Activated T-helper 1 cell treated with anti-CD3 and anti-CD28 coated beads, Interleukin-12 subunit alpha, Interleukin-12 subunit beta, Interleukin-2, Interleukin-4 antibody, amounts not matched to agents 30 ng/mL and 10 ng/mL and 1 ng/mL, durations not matched to agents 14 hours and 24 hours and 36 hours (primary cell): ENCODE results near the gene SLC19A3. TPM values are rescaled to one million over a fixed set of nuclear protein-coding genes. Genes with fewer than 3 reads are reported as not detected.
A peak's percentile ranks its signal among the peaks of the same experiment; 100 is the strongest.
"Not testable (repeated sequence)": the region's sequence is repeated elsewhere in the genome, so short reads cannot be mapped to it uniquely, and the experiment has no call there.

ENCODE experiments used
- DNase-seq: peaks from one replicate; pipeline ENCODE4 v3.0.0; 2021; ENCODE audit warnings: low spot score
- H3K27ac Mint-ChIP-seq: one replicate; pipeline ENCODE4 v1.8.0; 2021; ENCODE audit warnings: mild to moderate bottlenecking, mixed read lengths
- H3K27me3 Mint-ChIP-seq: one replicate; pipeline ENCODE4 v1.8.0; 2022; ENCODE audit warnings: mild to moderate bottlenecking, moderate library complexity, mixed read lengths; ENCODE audit not compliant: insufficient read depth
- H3K36me3 Mint-ChIP-seq: one replicate; pipeline ENCODE4 v1.8.0; 2021; ENCODE audit warnings: low read depth, mixed read lengths
- H3K4me1 Mint-ChIP-seq: one replicate; pipeline ENCODE4 v1.8.0; 2021; ENCODE audit warnings: low read depth, mixed read lengths
- H3K4me3 Mint-ChIP-seq: one replicate; pipeline ENCODE4 v1.8.0; 2021; ENCODE audit warnings: mild to moderate bottlenecking, moderate library complexity, mixed read lengths
- H3K9me3 Mint-ChIP-seq: one replicate; pipeline ENCODE4 v1.8.0; 2021; ENCODE audit warnings: mixed read lengths
- intact Hi-C: fragments of 100-400 bp; cut with micrococcal nuclease; formaldehyde crosslinking; loops from one replicate; pipeline ENCODE4 v1.15.1; 2024
- total RNA-seq: library from RNA; stranded (reverse); gene quantifications from 2 replicates; pipeline ENCODE4 v1.2.3, GENCODE V29; 2022

The SLC19A3 gene
- total RNA-seq, result not detected in 2 replicates

DNA sequence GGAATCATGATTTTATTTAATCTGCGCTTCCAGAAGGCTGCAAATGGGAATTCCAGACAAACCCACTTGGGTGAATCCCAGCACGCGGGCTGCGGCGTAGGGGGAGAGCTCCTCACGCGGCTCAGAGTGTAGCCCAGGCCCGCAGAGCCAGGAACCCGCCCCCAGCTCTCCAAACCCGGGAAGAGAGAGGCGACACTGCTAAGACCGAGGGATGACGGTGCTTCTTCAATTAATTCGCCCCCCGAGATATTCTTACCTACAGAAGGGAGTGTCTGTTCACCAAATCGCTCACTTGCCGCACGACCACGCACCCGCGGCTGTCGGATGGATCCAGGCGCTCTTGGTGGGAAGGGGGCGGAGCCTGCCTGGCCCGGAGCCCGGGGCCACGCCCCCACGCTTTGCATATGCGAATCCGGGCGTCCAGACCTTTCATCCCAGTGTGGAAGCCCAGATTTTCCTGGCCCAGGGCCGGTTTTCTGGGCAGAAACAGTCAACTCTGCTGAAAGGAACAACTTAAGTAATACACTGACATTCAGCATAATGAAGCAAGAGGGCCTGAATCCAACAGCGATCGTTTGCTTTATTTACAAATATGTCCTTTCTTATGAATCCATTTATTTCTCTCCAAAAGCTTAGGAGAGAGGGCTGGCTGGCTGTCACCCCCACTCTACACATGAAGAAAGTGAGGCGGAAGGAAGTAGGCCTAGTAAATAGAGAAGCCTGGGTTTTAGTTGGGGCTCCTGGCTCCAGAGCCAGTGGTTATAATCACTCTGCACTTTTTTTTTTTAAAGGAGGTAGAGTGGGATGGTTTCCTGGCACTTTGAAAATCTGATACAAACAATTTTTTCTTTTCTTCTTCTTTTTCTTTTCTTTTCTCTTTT, at the start of gene SLC19A3:
Gene SLC19A3 (minus strand): TSS at position 342 of the 881 bp plus-strand sequence. CDS start 15,710 bp downstream, outside the sequence.
- H3K4me1 Mint-ChIP-seq, result no peaks in the 10 kb centered on the region
- peaks cover 5% of the 10 kb centered on the region for H3K27me3 Mint-ChIP-seq
- H3K4me3 Mint-ChIP-seq, result no peak within 1 kb of the TSS
- no peaks in the 10 kb centered on the region for H3K36me3 Mint-ChIP-seq
- H3K9me3 Mint-ChIP-seq, result no peaks in the 10 kb centered on the region
- no peak within 1 kb of the TSS for H3K27ac Mint-ChIP-seq
- no peak for DNase-seq
- intact Hi-C loops, result no loop called here

DNA sequence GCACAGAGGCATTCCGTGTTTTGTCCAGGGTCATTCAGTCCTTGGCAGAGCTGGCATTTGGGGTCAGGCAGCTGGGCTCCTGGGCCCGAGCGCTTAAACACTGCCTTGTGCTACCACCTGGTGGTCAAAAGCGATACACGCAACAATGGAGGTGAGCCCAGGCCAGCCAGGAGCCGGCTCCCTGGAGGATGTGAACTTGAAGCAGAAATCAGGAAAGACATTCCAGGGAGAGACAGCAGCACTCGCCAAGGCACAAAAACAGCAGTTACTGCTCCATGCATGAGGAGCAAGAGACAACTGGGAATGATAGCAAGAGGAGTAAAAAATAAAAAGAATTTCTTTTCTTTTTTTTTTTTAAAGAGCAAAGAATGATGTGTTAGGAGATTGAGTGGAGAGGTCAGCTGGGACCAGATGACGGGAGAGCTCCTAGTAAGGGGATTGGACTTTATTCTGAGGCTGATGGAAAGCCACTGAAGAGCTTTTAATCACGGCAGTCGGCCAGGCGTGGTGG, 48.6 kb upstream of the SLC19A3 start:
- Mint-ChIP-seq H3K9me3 (no peaks in the 10 kb centered on the region), H3K27ac (no peak overlapping the region), H3K4me1 (no peaks in the 10 kb centered on the region), H3K4me3 (no peak overlapping the region), H3K27me3 (no peaks in the 10 kb centered on the region), H3K36me3 (no peaks in the 10 kb centered on the region)
- peak; percentile 25 for DNase-seq
- intact Hi-C loops, result loop anchor here (1.0 to 5.0 kb wide), 6 partner anchors 17 to 637 kb away; partner anchors contain the start of gene AGFG1

DNA sequence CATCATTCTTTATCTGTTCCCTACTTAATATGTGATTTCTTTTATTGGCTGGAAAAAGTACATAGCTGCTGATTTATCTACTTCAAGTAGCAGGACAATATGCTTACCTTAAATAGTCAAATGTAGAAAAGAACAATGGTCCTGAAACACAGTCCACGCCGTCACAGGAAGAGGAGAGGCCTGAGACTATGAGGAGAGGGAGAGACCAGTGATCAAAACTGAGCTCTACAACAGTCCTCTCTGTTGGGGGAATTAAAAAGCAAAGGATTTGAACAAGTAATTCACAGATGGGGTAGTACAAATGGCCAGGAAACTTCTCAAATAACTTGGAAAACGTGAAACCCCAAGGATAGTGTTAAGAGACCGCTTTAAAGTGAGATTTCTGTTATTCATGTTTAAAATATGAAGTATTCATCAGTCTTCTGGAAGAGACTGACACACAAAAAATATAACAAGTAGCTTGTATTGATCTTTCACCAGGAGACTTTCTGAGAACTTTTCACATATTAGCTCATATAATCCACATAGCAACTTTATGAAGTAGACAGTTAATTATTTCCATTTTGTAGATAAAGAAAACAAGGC, 48.1 kb upstream of the SLC19A3 start:
- DNase-seq, result no peak
- Mint-ChIP-seq H3K27ac (no peak overlapping the region), H3K9me3 (no peaks in the 10 kb centered on the region), H3K27me3 (no peaks in the 10 kb centered on the region), H3K36me3 (no peaks in the 10 kb centered on the region), H3K4me1 (no peaks in the 10 kb centered on the region), H3K4me3 (no peak overlapping the region)
- intact Hi-C loops, result loop anchor here (1.0 to 5.0 kb wide), 6 partner anchors 17 to 637 kb away; partner anchors contain the start of gene AGFG1

DNA sequence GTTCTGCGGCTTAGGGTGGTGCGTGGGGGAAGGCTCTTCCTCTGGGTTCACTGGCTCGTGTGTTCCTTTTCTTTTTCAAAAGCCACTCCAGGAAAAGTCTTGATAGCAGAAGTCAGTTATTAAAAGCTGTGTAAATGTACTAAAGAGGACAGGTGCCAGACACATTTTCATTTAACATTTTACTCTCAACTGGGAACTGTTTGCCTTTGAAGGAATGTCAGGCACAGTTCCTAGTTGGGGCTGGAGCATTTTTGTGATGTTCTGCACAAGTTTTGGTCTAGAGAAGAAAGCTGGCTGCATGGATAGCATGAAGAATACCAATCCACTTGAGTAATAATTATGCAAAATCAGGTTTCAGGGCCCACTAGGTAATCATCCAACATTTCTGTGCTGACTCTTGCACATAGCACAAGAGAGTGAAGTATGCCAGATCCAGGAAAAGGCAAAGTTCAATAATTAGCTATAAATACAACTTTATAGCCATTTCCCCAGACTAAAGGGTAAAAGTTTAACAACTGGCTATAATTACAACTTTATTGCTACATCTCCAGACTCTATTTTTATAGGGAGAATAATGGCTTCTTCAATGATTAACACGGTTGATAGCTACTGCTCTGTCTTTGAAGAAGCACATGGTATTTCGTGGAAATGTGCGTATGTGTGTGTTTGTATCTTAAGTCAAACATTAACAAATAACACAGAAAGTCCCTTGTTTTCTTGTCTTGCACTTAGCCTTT, 44.1 kb upstream of the SLC19A3 start:
- Mint-ChIP-seq H3K9me3 (no peaks in the 10 kb centered on the region), H3K27me3 (no peaks in the 10 kb centered on the region), H3K27ac (no peak overlapping the region), H3K4me3 (no peak overlapping the region), H3K4me1 (no peaks in the 10 kb centered on the region), H3K36me3 (no peaks in the 10 kb centered on the region)
- no peak for DNase-seq
- intact Hi-C loops, result no loop called here

DNA sequence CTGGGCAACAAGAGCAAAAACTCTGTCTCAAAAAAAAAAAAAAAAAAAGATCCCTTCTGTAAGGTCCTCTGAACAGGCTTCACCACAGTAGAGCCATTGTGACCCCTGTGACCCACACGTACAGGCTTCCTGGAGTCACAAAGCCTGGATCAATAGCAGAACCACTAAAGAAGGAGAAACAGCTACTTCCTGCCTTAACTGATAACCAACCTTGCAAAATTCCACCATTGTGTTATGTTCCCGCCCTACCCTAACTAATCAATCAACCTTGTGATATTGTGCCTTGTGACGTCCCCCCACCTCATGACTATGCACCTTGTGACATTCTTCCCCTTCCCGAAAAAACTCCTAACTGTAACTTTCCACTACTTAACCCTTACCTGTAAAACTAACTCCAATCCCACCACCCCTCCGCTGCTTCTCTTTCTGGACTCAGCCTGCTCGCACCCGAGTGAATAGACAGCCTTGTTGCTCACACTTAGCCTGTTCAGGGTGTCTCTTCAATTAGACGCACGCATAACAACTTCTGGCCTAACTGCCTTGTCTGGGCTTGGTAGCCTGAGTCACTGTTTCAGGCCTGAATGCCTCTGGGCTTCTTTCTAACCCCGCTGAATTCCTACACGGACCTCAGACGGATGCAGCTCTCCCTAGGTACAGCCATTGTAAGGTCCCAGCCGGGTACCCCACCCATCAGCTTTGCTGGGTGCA, 41.7 kb upstream of the SLC19A3 start:
- no peaks in the 10 kb centered on the region for H3K27me3 Mint-ChIP-seq
- intact Hi-C loops, result no loop called here
- DNase-seq, result no peak
- no peaks in the 10 kb centered on the region for H3K4me1 Mint-ChIP-seq
- H3K9me3 Mint-ChIP-seq, result no peaks in the 10 kb centered on the region
- no peak overlapping the region for H3K27ac Mint-ChIP-seq
- no peak overlapping the region for H3K4me3 Mint-ChIP-seq
- no peaks in the 10 kb centered on the region for H3K36me3 Mint-ChIP-seq

DNA sequence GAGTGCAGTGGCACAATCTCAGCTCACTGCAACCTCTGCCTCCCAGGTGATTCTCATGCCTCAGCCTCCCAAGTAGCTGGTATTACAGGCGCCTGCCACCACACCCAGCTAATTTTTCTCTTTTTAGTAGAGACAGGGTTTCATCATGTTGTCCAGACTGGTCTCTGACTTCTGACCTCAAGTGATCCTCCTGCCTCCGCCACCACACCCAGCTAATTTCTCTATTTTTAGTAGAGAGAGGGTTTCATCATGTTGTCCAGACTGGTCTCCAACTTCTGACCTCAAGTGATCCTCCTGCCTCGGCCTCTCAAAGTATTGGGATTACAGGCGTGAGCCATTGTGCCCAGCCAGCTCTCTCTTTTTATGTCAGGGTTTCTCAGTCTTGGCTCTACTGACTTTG, 38.4 kb upstream of the SLC19A3 start:
- intact Hi-C loops, H3K36me3 Mint-ChIP-seq, H3K4me3 Mint-ChIP-seq, H3K27me3 Mint-ChIP-seq, H3K4me1 Mint-ChIP-seq, H3K27ac Mint-ChIP-seq, H3K9me3 Mint-ChIP-seq, DNase-seq: not testable (repeated sequence)

DNA sequence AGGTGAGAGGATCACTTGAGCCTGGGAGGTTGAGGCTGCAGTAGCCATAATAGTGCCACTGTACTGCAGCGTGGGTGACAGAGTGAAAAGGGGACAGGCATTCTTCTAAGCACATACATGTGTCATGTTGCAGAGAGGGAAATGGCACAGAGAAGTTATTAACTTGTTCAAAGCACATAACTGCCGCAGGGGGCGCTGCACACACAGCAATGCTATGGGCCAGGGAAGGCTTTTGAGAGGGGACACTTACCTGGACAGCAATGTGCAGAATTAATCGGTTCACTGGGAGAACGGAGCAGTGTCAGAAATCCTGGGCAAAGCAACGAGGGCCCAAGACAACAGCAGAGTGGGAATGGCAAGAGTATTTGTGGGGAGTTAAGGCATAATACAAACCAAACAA, 30.3 kb upstream of the SLC19A3 start:
- no peak for DNase-seq
- intact Hi-C loops, result no loop called here
- H3K9me3 Mint-ChIP-seq, result no peaks in the 10 kb centered on the region
- H3K36me3 Mint-ChIP-seq, result no peaks in the 10 kb centered on the region
- H3K4me1 Mint-ChIP-seq, result no peaks in the 10 kb centered on the region
- H3K4me3 Mint-ChIP-seq, result no peak overlapping the region
- H3K27me3 Mint-ChIP-seq, result peaks cover 1% of the 10 kb centered on the region
- H3K27ac Mint-ChIP-seq, result no peak overlapping the region

DNA sequence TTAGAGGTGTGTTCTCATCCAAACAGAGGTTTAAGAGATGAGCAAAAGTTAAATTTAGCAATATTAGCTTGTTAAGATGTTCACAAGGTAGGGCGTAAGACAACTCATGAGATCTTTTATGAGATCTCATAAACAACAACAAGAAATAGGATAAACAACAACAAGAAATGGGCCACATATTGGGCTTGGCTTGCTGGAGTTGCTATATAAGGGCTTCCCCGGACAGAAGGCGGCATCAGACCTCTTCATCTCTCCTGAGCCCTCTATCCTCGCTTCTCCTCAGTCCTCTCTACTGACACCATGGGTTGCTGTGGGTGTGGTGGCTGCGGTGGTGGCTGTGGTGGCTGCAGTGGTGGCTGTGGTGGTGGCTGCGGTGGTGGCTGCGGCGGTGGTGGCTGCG, 27.8 kb upstream of the SLC19A3 start, which contains the start of gene SCYGR8:
Gene SCYGR8 (plus strand): TSS at position 301 of the 400 bp plus-strand sequence. CDS start 0 bp downstream, at position 301.
- DNase-seq, result no peak
- Mint-ChIP-seq H3K4me3 (no peak within 1 kb of the TSS), H3K27me3 (no peaks in the 10 kb centered on the region), H3K36me3 (no peaks in the 10 kb centered on the region), H3K4me1 (no peaks in the 10 kb centered on the region), H3K9me3 (no peaks in the 10 kb centered on the region), H3K27ac (no peak within 1 kb of the TSS)
- intact Hi-C loops, result no loop called here

DNA sequence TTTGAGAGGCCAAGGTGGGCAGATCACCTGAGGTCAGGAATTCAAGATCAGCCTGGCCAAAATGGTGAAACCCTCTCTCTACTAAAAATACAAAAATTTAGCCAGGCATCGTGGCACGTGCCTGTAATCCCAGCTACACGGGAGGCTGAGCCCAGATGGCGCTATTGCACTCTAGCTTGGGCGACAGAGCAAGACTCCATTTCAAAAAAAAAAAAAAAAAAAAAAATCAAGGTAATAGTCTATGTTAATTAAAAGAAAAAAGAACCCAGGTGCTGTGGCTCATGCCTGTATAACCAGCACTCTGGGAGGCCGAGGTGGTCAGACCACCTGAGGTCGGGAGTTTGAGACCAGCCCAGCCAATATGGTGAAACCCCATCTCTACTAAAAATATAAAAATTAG, 22.9 kb upstream of the SLC19A3 start:
- not testable (repeated sequence) for H3K9me3 Mint-ChIP-seq, H3K27ac Mint-ChIP-seq, DNase-seq, H3K4me3 Mint-ChIP-seq, H3K27me3 Mint-ChIP-seq, H3K36me3 Mint-ChIP-seq, H3K4me1 Mint-ChIP-seq
- intact Hi-C loops, result loop anchor here (1.0 kb wide), 1 partner anchor 122 kb away; no protein-coding TSS in a partner anchor

DNA sequence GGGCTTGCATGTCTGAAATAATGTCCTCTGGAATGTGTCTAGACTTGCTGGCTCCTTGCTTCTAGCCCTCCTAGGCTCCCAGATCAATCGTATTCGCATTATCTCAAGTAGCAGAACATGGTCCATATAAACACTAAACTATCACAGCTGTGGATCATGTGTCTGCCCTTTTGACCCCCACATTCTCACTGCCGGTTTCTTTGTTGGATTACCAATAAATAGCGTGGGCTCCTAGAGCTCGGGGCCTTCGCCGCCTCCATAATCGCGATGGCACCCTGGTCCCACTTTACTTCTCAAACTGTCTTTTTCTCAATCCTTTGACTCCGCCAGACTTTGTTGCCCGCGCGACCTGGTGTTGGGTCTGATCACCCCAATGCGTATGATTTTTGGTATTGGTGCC, 21.5 kb upstream of the SLC19A3 start:
- Mint-ChIP-seq H3K4me1 (no peaks in the 10 kb centered on the region), H3K27ac (no peak overlapping the region), H3K9me3 (no peaks in the 10 kb centered on the region), H3K4me3 (no peak overlapping the region), H3K36me3 (no peaks in the 10 kb centered on the region), H3K27me3 (peaks cover 5% of the 10 kb centered on the region)
- intact Hi-C loops, result no loop called here
- no peak for DNase-seq

DNA sequence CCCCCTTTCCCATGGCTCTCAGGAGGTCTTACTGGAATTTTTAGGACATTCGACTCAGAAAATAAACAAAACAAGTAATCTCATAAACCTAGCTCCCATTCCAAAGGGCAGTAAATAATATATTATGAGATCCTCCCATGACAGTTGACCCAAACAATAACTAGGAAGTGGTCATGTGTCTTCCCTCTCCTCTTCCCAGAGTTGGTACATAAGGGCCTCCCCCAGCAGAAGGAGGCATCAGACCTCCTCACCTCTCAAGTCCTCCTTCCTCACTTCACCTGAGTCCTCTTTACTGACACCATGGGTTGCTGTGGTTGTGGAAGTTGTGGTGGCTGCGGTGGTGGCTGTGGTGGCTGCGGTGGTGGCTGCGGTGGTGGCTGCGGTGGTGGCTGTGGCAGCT, 10.2 kb upstream of the SLC19A3 start, which contains the start of gene SCYGR7:
Gene SCYGR7 (plus strand): TSS at position 301 of the 400 bp plus-strand sequence. CDS start 0 bp downstream, at position 301.
- no peaks in the 10 kb centered on the region for H3K36me3 Mint-ChIP-seq
- no peak for DNase-seq
- no peaks in the 10 kb centered on the region for H3K4me1 Mint-ChIP-seq
- H3K27me3 Mint-ChIP-seq, result no peaks in the 10 kb centered on the region
- H3K27ac Mint-ChIP-seq, result no peak within 1 kb of the TSS
- no peak within 1 kb of the TSS for H3K4me3 Mint-ChIP-seq
- intact Hi-C loops, result no loop called here
- H3K9me3 Mint-ChIP-seq, result no peaks in the 10 kb centered on the region

DNA sequence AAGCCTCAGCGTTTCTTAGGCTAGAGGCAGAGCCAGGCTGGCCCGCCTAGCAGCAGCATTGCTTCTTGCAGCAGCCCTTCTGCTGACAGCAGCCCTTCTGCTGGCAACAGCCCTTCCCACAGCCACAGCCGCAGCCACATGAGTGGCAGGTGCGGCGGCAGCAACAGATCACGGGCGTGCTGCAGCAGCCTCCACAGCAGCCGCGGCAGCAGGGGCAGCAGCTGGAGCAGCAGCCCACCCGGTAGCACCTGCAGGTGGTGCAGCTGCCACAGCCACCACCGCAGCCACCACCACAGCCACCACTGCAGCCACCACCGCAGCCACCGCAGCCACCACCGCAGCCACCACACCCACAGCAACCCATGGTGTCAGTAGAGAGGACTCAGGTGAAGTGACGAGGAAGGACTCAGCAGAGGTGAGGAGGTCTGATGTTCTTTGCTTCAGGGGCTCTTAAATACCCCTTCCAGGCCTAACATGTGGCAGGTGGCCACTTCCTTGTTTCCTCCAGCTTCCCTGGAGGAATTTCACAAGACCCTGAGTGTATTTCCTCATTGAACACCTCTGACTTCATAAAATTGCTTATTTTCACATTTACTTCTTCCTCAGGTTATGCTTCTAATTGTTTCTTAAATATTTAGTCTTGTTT, 6.7 kb upstream of the SLC19A3 start, which contains the start of gene SCYGR6:
Gene SCYGR6 (minus strand): TSS at position 364 of the 646 bp plus-strand sequence. CDS start 0 bp downstream, at position 364.
- no peak within 1 kb of the TSS for H3K27ac Mint-ChIP-seq
- H3K4me1 Mint-ChIP-seq, result no peaks in the 10 kb centered on the region
- no peak within 1 kb of the TSS for H3K4me3 Mint-ChIP-seq
- intact Hi-C loops, result no loop called here
- no peak for DNase-seq
- H3K27me3 Mint-ChIP-seq, result no peaks in the 10 kb centered on the region
- no peaks in the 10 kb centered on the region for H3K9me3 Mint-ChIP-seq
- no peaks in the 10 kb centered on the region for H3K36me3 Mint-ChIP-seq
